NOMO-1 (cell line): ENCODE measurements around the gene MAPK1.
"Not testable (repeated sequence)": the region's sequence is repeated elsewhere in the genome, so short reads cannot be mapped to it uniquely, and the experiment has no call there.

ENCODE experiments used
- DNase-seq, 2 experiments: peaks; one replicate each; lab custom pipeline; 2025; ENCODE audit not compliant: unreplicated experiment in 2 of 2; lab: John Stamatoyannopoulos, UW

The MAPK1 gene

DNA sequence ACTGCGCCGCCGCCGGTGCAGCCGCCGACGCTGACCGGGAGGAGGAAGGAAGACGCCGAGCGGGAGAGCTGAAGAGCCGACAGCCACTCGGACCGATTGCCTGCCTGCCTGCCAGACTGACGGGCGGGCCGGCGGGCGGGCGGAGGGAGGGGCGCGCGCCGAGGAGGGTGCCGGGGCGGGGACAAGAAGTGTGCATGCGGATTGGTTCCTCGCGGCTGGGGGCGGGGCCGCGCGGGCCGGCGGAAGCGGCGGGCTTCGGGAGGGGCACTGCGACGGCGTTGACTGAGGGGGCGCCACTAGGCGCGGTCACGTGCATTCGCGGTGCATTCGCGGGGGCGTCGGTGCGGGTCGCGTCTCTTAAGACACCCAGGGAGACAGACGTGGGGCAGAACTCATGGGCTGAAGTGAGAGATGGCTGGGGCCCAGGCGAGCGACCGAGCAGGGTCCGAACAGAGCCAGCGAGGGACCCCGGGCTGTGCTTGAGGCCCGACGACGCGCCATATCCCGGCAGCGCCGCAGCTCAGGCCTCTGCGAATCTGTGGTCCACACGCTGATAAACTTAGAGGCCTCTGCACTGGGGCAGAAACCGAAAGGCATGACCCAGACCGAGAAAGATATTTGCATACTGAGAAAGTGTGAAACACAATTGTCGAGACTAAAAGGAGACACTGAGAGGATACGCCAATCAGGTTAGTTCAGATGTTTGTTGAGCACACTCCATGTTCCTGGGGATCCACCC is at the start of gene MAPK1:
Gene MAPK1 (minus strand): TSS at position 118 of the 739 bp plus-strand sequence. CDS start 205 bp downstream, outside the sequence.
- peak; percentile 87 to 93 for DNase-seq

DNA sequence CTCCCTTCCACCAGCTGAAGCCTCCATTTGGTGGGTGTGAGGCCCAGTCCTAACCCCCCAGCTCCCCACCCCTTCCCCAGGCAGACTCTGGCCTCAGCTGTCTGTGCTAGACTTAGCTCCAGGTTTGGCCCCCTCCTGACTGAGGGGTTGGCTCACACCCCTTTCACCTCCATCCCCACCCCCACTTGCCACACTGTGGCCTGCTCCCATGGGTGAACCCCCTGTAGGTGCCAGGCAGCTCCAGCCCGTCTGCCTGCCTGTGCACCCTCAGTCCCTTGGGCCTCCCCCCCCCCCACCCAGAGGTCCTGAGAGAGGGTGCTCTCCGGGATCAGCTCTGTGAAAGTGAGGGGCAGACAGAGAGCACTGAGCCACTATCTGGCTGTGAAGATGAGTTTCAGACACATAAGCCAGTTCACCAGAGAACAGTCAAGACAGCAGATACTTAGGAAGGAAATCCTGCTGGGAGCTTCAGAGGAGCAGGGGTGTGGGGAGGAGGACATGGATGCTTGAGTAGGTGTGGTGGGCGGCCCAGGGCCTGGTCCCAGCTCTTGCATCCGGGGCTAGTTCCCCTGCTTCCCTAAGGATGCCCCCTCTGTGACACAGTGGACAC is 49.0 kb upstream of the MAPK1 start:
- DNase-seq: no peak

DNA sequence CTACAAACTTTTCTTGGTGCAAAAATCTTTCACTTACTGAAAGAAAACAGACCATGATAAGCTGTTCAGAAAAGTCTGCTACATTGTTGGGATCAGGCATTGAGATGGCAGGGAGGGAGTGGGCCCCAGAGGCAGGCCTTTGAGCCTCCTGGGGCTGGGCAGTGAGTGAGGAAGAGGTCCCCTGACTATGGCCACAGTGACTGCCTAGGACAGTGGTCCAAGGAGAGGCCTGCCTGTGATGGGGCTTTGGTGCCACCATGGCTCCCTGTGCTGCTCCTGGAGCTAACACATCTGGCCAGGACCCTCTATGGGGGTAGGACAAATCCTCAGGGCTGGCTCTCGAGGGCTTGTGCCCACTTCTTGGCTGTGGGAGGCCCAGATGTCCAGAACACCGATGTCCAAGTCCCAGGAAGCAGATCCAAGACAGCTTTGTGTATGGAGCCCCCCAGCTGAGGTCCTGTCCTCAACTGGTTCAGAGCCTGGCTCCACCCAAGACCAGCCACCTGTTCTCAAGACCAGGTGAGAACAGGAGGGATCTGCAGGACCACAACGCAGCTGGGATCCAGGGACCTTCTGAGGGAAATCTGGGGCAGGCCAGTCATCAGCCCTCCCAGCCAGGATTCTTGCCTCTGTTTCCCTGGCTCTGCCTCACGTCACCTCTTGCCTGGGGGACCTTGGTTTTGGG is 48.3 kb upstream of the MAPK1 start:
- DNase-seq: no peak

DNA sequence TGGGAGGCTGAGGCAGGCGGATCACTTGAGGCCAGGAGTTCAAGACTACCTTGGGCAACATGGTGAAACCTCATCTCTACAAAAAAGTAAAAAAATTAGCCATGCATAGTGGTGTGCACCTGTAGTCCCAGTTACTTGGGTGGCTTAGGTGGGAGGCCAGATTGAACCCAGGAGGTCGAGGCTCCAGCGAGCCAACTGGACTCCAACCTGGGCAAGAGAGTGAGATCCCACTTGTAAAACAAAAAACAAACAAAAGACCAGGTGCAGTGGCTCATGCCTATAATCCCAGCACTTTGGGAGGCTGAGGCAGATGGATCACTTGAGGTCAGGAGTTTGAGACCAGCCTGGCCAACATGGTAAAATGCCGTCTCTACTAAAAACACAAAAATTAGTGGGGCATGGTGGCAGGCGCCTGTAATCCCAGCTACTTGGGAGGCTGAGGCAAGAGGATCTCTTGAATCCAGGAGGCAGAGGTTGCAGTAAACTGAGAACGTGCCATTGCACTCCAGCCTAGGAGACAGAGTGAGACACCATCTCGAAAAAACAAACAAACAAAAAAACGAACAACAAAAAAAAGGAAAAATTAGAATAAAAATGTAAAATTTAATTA is 46.7 kb upstream of the MAPK1 start:
- DNase-seq: not testable (repeated sequence)

DNA sequence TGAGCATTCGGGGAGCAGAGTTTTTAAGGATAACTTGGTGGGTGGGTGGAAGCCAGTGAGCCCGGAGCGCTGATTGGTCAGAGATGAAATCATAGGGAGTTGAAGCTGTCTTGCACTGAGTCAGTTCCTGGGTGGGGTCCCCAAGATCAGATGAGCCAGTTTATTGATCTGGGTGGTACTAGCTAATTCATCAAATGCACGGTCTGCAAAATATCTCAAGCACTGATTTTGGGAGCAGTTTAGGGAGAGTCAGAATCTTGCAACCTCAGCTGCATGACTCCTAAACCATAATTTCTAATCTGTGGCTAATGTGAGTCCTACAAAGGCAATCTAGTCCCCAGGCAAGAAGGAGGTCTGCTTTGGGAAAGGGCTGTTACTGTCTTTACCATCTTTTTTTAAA is 42.9 kb upstream of the MAPK1 start:
- DNase-seq: not testable (repeated sequence)

DNA sequence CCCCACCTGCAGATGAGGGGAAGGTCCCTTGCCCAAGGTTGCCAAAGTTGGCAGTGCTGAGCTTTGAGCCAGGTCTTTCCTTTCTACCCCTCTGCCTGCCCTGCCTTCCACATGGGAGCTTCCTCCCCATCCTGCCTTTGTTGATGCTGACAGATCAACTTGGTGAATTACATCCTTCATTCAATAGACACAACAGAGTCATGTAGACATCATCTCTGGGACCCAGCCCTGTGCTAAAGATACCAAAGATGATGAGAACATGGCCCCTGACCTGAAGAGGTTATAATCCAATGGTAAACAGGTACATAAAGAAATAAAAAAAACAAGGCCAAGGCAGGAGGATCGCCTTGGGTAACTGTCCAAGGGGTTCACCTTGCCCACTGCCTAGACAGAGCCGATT is 42.4 kb upstream of the MAPK1 start:
- no peak for DNase-seq

DNA sequence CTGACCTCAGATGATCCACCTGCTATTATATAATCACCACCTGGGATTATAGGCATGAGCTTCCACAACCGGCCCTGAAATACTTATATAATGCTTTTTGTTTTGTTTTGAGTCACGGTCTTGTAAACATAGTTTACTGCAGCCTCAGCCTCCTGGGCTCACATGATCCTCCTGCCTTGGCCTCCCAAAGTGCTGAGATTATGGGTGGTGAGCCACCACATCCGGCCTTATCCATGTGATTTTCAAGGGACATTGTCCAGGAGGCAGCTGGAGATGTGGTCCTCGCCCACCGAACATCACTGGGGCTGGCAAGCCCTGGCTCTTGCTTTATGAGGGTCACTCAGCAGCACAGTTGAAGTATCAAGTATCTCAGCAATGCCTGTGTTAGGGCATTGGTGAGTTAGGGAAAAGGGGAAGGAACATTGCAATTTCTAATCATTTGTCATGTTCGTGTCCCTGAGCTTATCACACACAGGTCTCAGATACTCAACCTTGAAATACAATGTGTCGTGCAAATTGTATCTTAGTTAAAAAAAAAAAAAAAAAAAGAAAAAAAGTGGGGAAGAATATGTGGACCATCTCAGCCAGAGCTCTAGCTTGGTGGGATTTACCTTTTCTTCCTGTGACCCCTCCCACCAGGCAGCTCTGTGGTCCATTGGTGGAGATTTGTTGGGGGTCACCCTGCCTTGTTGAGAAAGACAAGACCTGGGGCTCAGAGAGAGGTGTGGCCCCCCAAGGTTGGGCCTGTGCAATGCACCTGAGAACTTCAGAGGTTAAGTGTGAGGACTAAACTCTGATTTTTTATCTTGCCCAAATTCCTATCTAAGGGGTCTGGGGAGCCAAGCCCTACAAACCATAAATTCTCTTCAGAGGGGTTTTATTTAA is 40.4 kb upstream of the MAPK1 start:
- DNase-seq: no peak

DNA sequence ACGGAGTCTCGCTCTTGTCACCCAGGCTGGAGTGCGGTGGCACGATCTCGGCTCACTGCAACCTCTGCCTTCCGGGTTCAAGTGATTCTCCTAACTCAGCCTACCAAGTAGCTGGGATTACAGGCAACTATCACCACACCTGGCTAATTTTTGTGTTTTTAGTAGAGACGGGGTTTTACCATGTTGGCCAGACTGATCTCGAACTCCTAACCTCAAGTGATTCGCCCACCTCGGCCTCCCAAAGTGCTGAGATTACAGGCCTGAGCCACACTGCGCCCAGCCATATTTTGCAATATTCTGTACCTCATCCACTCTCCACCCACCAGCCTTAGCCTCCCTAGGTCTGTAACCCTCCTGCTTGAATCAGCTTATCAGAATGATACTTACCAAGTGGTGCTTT is 37.8 kb upstream of the MAPK1 start:
- DNase-seq: not testable (repeated sequence)

DNA sequence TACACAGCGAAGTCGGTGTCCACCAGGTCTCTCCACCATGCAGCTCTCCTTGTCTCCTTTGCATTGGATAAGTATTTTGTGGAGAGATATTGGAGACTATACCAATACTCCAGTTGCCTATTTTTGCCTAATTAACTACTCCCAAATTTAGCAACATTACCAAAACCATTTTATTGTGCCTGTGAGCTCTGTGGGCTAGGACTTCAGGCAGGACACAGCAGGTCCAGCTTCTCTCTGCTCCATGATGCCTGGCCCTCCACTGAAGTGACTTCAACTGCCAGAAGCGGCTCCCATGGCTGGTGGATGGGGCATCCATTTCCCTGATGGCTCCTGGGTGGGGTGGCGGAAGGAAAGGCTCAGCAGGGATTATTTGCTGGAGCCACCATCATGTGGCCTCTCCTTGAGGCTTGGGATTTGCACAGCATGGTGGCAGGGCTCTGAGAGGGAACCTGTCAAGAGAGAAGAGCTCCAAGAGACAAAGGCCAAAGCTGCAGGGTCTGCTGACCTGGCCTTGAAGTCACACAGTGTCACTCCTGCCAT is 36.9 kb upstream of the MAPK1 start:
- no peak for DNase-seq

DNA sequence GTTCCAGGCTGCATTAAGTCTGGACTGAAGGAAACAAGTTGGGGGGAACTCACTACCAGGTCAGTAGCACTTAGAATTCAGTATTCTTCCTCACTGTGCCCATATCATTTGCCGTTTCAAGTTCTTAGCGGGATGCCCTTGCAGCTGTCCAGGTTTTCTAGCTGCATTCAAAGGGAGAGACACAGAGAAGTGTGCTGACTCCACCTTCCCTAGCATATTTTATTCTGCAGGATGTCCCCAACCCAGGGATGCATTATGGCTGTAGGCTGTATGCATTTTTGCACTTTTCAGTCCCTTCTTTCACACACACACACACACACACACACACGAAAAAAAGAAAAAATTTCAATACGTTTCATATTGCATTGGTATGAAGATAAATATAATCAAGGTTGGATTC is 35.8 kb upstream of the MAPK1 start:
- no peak for DNase-seq

DNA sequence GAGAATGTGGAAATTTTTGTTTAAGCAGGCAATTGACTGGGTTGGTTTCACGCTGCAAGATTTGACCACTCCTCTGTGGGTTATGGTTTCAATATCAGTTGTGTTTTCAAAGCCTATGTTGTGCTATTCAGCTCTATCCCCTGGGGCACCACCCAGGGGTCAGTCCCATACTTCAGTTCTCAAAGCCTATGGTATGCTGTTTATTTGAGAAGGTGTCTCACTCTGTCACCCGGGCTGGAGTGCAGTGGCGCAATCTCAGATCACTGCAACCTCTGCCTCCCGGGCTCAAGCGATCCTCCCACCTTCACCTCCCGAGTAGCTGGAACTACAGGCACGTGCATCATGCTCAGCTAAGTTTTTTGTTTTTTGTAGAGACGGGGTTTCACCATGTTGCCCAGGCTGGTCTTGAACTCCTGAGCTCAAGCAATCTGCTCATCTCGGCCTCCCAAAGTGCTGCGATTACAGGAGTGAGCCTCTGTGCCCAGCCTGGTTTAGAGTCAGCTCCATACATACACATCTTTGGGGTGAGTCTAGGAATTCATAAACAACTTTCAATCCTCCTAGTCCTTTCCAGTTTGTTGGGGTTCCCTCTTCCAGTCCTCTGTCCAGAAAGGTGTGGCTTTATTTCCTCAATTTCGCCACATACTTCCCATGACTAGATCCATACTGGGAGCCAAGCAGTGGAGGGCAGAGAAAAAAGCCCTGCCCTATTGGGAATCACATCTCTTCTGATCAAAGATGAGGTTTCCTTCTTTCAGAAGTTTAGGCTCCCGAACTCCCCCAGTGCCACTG is 35.0 kb upstream of the MAPK1 start:
- no peak for DNase-seq

DNA sequence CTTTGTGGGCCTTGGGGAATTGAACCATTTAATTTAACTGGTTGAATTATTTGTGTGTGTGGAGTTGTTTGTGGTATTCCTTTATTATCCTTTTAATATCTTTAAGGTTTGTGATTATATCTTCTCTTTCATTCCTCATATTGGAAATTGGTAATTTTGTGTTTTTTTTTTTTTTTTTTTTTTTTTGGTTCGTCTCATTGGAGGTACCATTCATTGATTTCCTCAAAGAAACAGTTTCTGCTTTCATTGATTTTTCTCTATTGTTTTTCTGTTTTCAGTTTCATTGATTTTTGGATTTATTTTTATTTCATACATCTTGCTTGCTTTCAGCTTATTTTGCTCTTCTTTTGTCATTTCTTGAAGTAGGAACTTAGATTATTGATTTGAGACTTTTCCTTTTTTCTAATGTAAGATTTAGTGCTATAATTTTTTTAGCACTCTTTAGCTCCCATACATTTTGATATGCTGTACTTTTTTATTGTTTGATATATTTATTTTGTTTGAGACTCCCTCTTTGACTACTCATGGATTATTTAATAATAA is 31.0 kb upstream of the MAPK1 start:
- no peak for DNase-seq

DNA sequence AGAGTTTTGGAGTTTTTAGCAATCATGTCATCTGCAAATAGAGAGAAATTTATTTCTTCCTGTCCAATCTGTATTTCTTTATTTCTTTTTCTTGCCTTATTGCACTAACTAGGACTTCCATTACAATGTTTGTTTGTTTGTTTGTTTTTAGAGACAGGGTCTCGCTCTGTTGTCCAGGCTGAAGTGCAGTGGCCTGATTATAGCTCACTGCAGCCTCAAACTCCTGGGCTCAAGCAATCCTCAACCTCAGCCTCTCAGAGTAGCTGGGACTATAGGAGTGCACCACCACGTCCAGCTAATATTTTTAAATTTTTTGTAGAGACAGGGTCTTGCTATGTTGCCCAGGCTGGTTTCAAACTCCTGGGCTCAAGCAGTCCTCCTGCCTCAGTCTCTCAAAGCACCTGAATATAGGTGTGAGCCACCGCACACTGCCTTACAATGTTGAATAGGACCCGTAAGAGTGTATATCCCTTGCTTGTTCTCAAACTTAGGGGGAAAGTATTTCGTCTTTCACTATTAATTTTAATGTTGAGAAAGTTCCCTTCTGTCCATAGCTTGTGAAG is 29.6 kb upstream of the MAPK1 start:
- no peak for DNase-seq

DNA sequence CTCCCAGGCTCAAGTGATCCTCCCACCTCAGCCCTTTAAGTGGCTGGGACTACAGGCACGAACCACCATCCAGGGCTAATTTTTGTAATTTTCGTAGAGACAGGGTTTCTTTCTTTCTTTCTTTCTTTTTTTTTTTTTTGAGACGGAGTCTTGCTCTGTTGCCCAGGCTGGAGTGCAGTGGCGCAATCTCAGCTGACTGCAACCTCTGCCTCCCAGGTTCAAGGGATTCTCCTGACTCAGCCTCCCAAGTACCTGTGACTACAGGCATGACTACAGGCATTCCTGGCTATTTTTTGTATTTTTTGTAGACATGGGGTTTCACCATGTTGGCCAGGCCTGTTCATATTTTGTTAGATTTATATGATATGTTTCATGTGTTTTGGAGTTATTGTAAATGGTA is 28.8 kb upstream of the MAPK1 start:
- not testable (repeated sequence) for DNase-seq

DNA sequence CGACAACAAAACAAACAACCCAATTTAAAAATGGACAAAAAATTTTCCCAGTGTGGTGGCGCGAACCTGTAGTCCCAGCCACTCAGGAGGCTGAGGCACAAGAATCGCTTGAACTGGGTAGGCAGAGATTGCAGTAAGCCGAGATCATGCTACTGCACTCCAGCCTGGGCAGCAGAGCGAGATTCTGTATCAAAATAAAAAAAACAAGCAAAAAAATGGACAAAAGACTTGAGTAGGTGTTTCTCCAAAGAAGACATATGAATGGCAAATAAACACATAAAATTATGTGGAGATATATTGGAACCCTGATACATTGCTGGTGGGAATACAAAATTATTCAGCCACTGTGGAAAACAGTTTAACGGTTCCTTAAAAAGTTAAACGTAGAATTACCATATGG is 27.4 kb upstream of the MAPK1 start:
- DNase-seq: no peak

DNA sequence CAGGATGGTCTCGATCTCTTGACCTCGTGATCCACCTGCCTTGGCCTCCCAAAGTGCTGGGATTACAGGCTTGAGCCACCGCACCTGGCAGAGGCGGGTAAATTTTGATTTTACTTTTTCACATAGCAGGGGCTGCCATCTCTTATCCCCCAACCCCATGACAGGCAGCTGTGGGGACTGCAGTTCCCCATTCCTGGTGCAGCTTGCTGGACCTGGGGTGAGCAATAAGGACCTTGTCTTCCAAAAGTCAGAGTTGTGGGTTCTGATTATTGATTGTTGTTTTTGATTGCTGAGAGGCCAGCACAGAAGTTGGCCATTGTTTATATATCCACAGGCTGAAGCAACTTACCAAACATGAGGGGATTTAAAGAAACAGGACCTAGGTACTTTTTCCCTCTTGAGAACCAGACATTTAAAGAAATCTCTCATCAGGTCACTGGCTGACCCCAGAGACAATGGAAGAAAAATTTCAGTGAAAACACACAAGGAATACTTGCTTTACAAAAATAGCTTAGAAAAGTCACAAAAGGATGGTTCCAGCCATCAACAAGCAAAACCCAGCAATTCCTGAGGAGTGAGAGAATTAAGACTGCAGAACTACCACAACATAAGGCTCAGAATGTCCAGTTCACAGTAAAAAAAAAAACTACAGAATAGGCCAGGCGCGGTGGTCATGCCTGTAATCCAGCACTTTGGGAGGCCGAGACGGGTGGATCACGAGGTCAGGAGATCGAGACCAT is 22.0 kb upstream of the MAPK1 start:
- DNase-seq: no peak

DNA sequence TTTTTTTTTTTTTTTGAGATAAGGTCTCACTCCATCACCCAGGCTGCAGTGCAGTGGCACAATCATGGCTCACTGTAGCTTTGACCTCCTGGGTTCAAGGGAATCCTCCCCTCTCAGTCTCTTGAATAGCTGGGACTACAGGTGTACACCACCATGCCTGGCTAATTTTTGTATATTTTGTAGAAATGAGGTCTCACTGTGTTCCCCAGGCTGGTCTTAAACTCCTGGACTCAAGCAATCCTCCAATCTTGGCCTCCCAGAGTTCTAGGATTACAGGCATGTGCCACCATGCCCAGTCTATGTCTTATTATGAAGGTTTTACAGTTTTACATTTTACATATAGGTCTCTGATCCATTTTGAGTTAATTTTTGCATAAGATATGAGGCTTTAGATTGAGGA is 20.4 kb upstream of the MAPK1 start:
- DNase-seq: no peak

DNA sequence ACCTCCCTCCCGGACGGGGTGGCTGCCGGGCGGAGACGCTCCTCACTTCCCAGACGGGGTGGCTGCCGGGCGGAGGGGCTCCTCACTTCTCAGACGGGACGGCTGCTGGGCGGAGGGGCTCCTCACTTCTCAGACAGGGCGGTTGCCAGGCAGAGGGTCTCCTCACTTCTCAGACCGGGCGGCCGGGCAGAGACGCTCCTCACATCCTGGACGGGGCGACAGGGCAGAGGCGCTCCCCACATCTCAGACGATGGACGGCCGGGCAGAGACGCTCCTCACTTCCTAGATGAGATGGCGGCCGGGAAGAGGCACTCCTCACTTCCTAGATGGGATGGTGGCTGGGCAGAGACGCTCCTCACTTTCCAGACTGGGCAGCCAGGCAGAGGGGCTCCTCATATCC is 16.5 kb upstream of the MAPK1 start:
- not testable (repeated sequence) for DNase-seq
